AG04450 (cell line): ENCODE measurements around the gene KCNIP4. TPM values are rescaled to one million over a fixed set of nuclear protein-coding genes. Genes with fewer than 3 reads are reported as not detected.

Experiments used
- CTCF ChIA-PET: fragments of 300-600, 350-600 bp; formaldehyde crosslinking; extraction: SDS; loops from one replicate; lab custom pipeline; 2022; ENCODE audit warnings: antibody characterized with exemption, inconsistent platforms; lab: Charles Lee
- POLR2A ChIA-PET: fragments of 350-600 bp; formaldehyde crosslinking; extraction: SDS; loops from one replicate; lab custom pipeline; 2021; ENCODE audit warnings: antibody characterized with exemption, inconsistent platforms; lab: Yijun Ruan, JAX
- DNase-seq: peaks from one replicate; pipeline ENCODE4 v3.0.0-alpha.2; 2011; ENCODE audit warnings: low read depth, low spot score
- H3K27ac ChIP-seq: one replicate; pipeline ENCODE4 v1.5.1; 2012; ENCODE audit warnings: low read depth, low read length, control low read depth
- H3K27me3 ChIP-seq: one replicate; pipeline ENCODE4 v1.6.0; 2012; ENCODE audit warnings: low read length; ENCODE audit not compliant: control insufficient read depth, insufficient read depth
- H3K4me3 ChIP-seq: 2 replicates; pipeline ENCODE4 v1.5.1; 2011; ENCODE audit warnings: mild to moderate bottlenecking, low read depth, low read length, control low read depth
- H3K9me3 ChIP-seq: 2 replicates; pipeline ENCODE4 v1.5.1; 2012; ENCODE audit warnings: low read length; ENCODE audit not compliant: control insufficient read depth, insufficient read depth
- CTCF ChIP-seq: IDR thresholded peaks from 2 replicates; pipeline ENCODE4 v1.5.1; 2011; ENCODE audit warnings: low read depth, low read length, control low read depth, inconsistent platforms
- polyA plus RNA-seq: library from polyadenylated mRNA; depleted of rRNA; stranded (reverse); fragments of >200 nt; gene quantifications from 2 replicates; pipeline ENCODE4 v1.2.3, GENCODE V29; 2011

KCNIP4 gene
- polyA plus RNA-seq, 1 experiment = not detected

GRCh38 chr4:21678711-21679110, 269.9 kb downstream of the KCNIP4 start:
- ChIA-PET CTCF (no interaction called here), POLR2A (no interaction called here)
- Histone ChIP-seq H3K4me3 (no peak overlapping the region), H3K27ac (no peak overlapping the region), H3K27me3 (no peaks in the 10 kb centered on the region), H3K9me3 (peaks cover 11% of the 10 kb centered on the region)
- DNase-seq = no peak
- TF ChIP-seq CTCF = no peak

GRCh38 chr4:21677173-21677572, 271.4 kb downstream of the KCNIP4 start:
- H3K9me3 ChIP-seq = peaks cover 14% of the 10 kb centered on the region
- H3K27ac ChIP-seq = no peak overlapping the region
- POLR2A ChIA-PET = no interaction called here
- no peak for DNase-seq
- CTCF ChIA-PET = no interaction called here
- H3K4me3 ChIP-seq = no peak overlapping the region
- no peak for TF ChIP-seq CTCF
- no peaks in the 10 kb centered on the region for H3K27me3 ChIP-seq

DNA sequence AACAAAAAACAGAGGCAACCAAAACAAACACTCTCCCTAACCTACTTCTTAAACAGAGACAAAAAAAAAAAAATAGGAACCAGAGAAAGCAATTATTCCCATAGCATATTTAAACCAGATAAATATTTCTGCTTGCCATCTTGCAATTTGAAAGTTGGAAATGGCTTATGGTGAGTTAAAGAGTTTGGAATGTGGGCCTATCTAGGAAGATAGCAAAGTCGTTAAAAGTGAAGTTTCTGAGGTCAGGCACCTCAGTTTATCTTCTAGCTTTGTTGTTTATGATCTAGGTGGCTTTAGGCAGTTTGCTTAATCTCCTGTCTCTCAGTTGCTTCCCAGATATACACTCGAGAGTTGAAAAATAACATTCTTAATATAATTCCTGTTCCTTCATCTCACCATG, 284.2 kb downstream of the KCNIP4 start:
- Histone ChIP-seq H3K4me3 (no peak overlapping the region), H3K27ac (no peak overlapping the region), H3K9me3 (peaks cover 8% of the 10 kb centered on the region; the same call in 1 of the 2 replicates), H3K27me3 (no peaks in the 10 kb centered on the region)
- POLR2A ChIA-PET = no interaction called here
- DNase-seq = no peak
- CTCF ChIA-PET = no interaction called here
- TF ChIP-seq CTCF = no peak

DNA sequence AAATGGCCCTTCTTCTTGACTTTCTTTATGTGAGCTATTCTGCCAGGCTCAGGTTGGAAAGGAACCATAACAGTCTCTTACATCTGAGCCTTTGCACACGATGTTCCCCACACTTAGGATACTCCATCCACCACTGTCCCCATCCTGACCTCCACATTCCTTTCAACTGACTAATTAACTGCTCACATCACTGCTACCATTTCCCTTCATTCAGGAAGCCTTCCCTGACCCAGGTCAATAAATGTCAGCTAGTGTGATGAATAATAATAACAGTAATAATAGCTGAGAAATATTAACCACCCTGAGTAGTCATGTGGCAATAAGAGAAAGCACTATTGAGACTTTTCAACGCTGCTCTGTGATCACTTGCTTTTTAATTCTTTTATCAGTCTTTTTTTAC, 291.7 kb downstream of the KCNIP4 start:
- TF ChIP-seq CTCF = no peak
- ChIA-PET POLR2A (no interaction called here), CTCF (no interaction called here)
- DNase-seq = no peak
- Histone ChIP-seq H3K27ac (no peak overlapping the region), H3K9me3 (peaks cover 4% of the 10 kb centered on the region), H3K27me3 (no peaks in the 10 kb centered on the region), H3K4me3 (no peak overlapping the region)

DNA sequence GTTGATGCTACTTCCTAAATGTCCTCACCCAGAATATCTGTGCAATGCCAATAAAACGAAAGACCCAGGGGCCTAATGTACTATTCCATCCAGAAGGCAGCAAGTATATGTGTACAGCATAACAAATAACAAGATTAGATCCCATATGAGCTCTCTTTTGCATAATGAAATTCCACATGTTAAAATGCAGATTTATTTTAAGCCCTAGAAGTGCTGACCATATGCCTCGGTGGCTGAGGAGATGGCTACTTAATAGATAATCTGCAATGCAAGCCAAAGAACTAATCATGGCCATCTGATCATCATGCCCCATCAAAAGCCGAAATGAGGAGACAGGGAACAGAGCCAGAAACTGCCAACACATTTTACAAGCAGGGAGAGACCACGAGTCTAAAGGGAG, 293.5 kb downstream of the KCNIP4 start:
- no peak overlapping the region for H3K27ac ChIP-seq
- POLR2A ChIA-PET = no interaction called here
- no peaks in the 10 kb centered on the region for H3K27me3 ChIP-seq
- no peaks in the 10 kb centered on the region; the same call in none of the 2 replicates for H3K9me3 ChIP-seq
- TF ChIP-seq CTCF = no peak
- DNase-seq = no peak
- CTCF ChIA-PET = no interaction called here
- H3K4me3 ChIP-seq = no peak overlapping the region
